A172 (cell line): ENCODE measurements around the gene CNTNAP5. TPM values are rescaled to one million over a fixed set of nuclear protein-coding genes. Genes with fewer than 3 reads are reported as not detected.

Experiments
- DNase-seq: peaks from one replicate; pipeline ENCODE4 v3.0.0-alpha.2; 2015; ENCODE audit warnings: low spot score
- total RNA-seq: library from RNA; depleted of rRNA; stranded (reverse); fragments of >200 nt; shearing (Covaris generic); gene quantifications from 2 replicates; pipeline ENCODE4 v1.2.3, GENCODE V29; 2014

Gene CNTNAP5
- total RNA-seq, 1 experiment from 2014 or later = not detected

GRCh38 chr2:124450481-124450880 is 425.4 kb downstream of the CNTNAP5 start:
- DNase-seq = no peak

- DNase-seq = no peak
Observed at GRCh38 chr2:124476291-124476690, 451.2 kb downstream of the CNTNAP5 start.

GRCh38 chr2:124478761-124479160 is 453.7 kb downstream of the CNTNAP5 start:
- DNase-seq = no peak

- no peak for DNase-seq
Observed at GRCh38 chr2:124480958-124481357, 455.9 kb downstream of the CNTNAP5 start.

- no peak for DNase-seq
Observed at GRCh38 chr2:124482044-124482443, 457.0 kb downstream of the CNTNAP5 start.

GRCh38 chr2:124482551-124482950 is 457.5 kb downstream of the CNTNAP5 start:
- DNase-seq = no peak

- DNase-seq = no peak
Observed at GRCh38 chr2:124485659-124486058, 460.6 kb downstream of the CNTNAP5 start.

- no peak for DNase-seq
Observed at GRCh38 chr2:124489686-124490085, 464.6 kb downstream of the CNTNAP5 start.

GRCh38 chr2:124501575-124502152 is 476.6 kb downstream of the CNTNAP5 start:
- no peak for DNase-seq

- DNase-seq = no peak
Observed at GRCh38 chr2:124514236-124514635, 489.1 kb downstream of the CNTNAP5 start.

GRCh38 chr2:124520953-124521352 is 495.9 kb downstream of the CNTNAP5 start:
- DNase-seq = no peak

- DNase-seq = no peak
Observed at GRCh38 chr2:124523096-124523495, 498.0 kb downstream of the CNTNAP5 start.

- no peak for DNase-seq
Observed at GRCh38 chr2:124524155-124524915, 499.2 kb downstream of the CNTNAP5 start.

- DNase-seq = no peak
Observed at GRCh38 chr2:124526221-124526620, 501.1 kb downstream of the CNTNAP5 start.

- no peak for DNase-seq
Observed at GRCh38 chr2:124530203-124530602, 505.1 kb downstream of the CNTNAP5 start.

GRCh38 chr2:124533226-124533954 is 508.3 kb downstream of the CNTNAP5 start:
- no peak for DNase-seq

- no peak for DNase-seq
Observed at GRCh38 chr2:124534028-124534427, 508.9 kb downstream of the CNTNAP5 start.

GRCh38 chr2:124535816-124536215 is 510.7 kb downstream of the CNTNAP5 start:
- no peak for DNase-seq

- no peak for DNase-seq
Observed at GRCh38 chr2:124536591-124536990, 511.5 kb downstream of the CNTNAP5 start.

- no peak for DNase-seq
Observed at GRCh38 chr2:124538549-124538948, 513.5 kb downstream of the CNTNAP5 start.

- DNase-seq = no peak
Observed at GRCh38 chr2:124540805-124541204, 515.7 kb downstream of the CNTNAP5 start.

- no peak for DNase-seq
Observed at GRCh38 chr2:124542932-124543640, 518.0 kb downstream of the CNTNAP5 start.
